HCT116 (cell line): ENCODE results near the gene FHOD1. TPM values are rescaled to one million over a fixed set of nuclear protein-coding genes. Genes with fewer than 3 reads are reported as not detected.

Source experiments
- ATAC-seq: fragments of 200-7000 bp; cut with Tn5 transposase; 2 replicates; pipeline ENCODE4 v1.9.1; 2020; ENCODE audit warnings: mild to moderate bottlenecking, moderate library complexity
- BruUV-seq: library from RNA; stranded (reverse); fragments of 400-500 nt; replicated peaks from 2 replicates; lab custom pipeline; 2021; lab: Mats Ljungman, UMichigan
- CTCF ChIA-PET: fragments of 300-600 bp; sonication (Branson Sonifier 250); formaldehyde crosslinking; loops from one replicate; lab custom pipeline; 2021; ENCODE audit warnings: antibody characterized with exemption; lab: Charles Lee
- POLR2A ChIA-PET: fragments of 300-600, 350-600 bp; sonication (Branson Sonifier 250); formaldehyde crosslinking; loops from one replicate; lab custom pipeline; 2021; ENCODE audit warnings: antibody characterized with exemption; lab: Charles Lee
- RAD21 ChIA-PET, 2 experiments: fragments of 300-600 bp; sonication (Branson Sonifier 250); formaldehyde crosslinking; loops; one replicate each; lab custom pipeline; 2023; ENCODE audit warnings: low total read pairs in 2 of 2; ENCODE audit not compliant: uncharacterized antibody in 2 of 2, unreplicated experiment in 2 of 2, low non-redundant PET in 1 of 2; lab: Charles Lee
- DNase-seq: peaks from one replicate; pipeline ENCODE4 v3.0.0-alpha.2; 2010; ENCODE audit warnings: low read depth, low spot score
- H2AFZ ChIP-seq: fragments of 200-600 bp; shearing (Covaris generic), sonication (generic); 2 replicates; pipeline ENCODE4 v1.6.1; 2017; ENCODE audit warnings: low read depth, mixed run types, mixed read lengths, antibody characterized with exemption, low read length; ENCODE audit not compliant: poor library complexity, severe bottlenecking
- H3K27ac ChIP-seq: 2 replicates; pipeline ENCODE4 v1.5.1; 2012; ENCODE audit warnings: low read depth, low read length
- H3K27me3 ChIP-seq: fragments of 200-600 bp; sonication (generic); 2 replicates; pipeline ENCODE4 v1.6.1; 2016; ENCODE audit warnings: mixed run types, low read length, mixed read lengths; ENCODE audit not compliant: insufficient read depth
- H3K36me3 ChIP-seq, 2 experiments: fragments of 200-500 bp in 1 of 2; fragments of 200-600 bp in 1 of 2; sonication (Bioruptor generic) in 1 of 2; sonication (generic) in 1 of 2; 2 replicates each; pipeline versions ENCODE4 v1.5.1 to v1.6.1; 2014 to 2016; ENCODE audit warnings: low read length in 2 of 2, inconsistent platforms in 1 of 2, mixed read lengths in 1 of 2, mixed run types in 1 of 2; ENCODE audit not compliant: insufficient read depth in 2 of 2, control insufficient read depth in 1 of 2
- H3K4me1 ChIP-seq, 2 experiments: fragments of 200-600 bp in 1 of 2; sonication (generic) in 1 of 2; 2 replicates each; pipeline versions ENCODE4 v1.5.1 to v1.6.1; 2012 to 2017; ENCODE audit warnings: low read length in 2 of 2, inconsistent platforms in 1 of 2, mild to moderate bottlenecking in 1 of 2, mixed read lengths in 1 of 2, mixed run types in 1 of 2, moderate library complexity in 1 of 2; ENCODE audit not compliant: insufficient read depth in 2 of 2, control insufficient read depth in 1 of 2
- H3K4me2 ChIP-seq: fragments of 200-600 bp; sonication (generic); 2 replicates; pipeline ENCODE4 v1.6.1; 2017; ENCODE audit warnings: mixed run types, low read length, mixed read lengths
- H3K4me3 ChIP-seq, 2 experiments: fragments of 200-600 bp in 1 of 2; sonication (generic) in 1 of 2; replicated peaks in 1 of 2; 2 replicates each; pipeline ENCODE4 v1.5.1; 2011 to 2016; ENCODE audit warnings: low read length in 2 of 2, control low read depth in 1 of 2, low read depth in 1 of 2, mild to moderate bottlenecking in 1 of 2, mixed read lengths in 1 of 2, mixed run types in 1 of 2
- H3K79me2 ChIP-seq: fragments of 200-600 bp; sonication (generic); 2 replicates; pipeline ENCODE4 v1.6.1; 2017; ENCODE audit warnings: mild to moderate bottlenecking, mixed run types, low read length, moderate library complexity, mixed read lengths; ENCODE audit not compliant: insufficient read depth
- H3K9ac ChIP-seq: fragments of 200-600 bp; sonication (generic); 2 replicates; pipeline ENCODE4 v1.6.1; 2016; ENCODE audit warnings: low read length, mixed read lengths
- H3K9me2 ChIP-seq: fragments of 200-600 bp; sonication (generic), shearing (Covaris generic); 2 replicates; pipeline ENCODE4 v1.6.1; 2017; ENCODE audit warnings: mixed run types, mild to moderate bottlenecking, moderate library complexity; ENCODE audit not compliant: insufficient read depth
- H3K9me3 ChIP-seq, 2 experiments: fragments of 200-500 bp in 1 of 2; fragments of 200-600 bp in 1 of 2; sonication (Bioruptor generic) in 1 of 2; sonication (generic) in 1 of 2; 2 replicates each; pipeline ENCODE4 v1.6.1; 2014 to 2017; ENCODE audit warnings: low read length in 2 of 2, mixed read lengths in 2 of 2, inconsistent platforms in 1 of 2, low read depth in 1 of 2, mild to moderate bottlenecking in 1 of 2, mixed run types in 1 of 2, moderate library complexity in 1 of 2; ENCODE audit not compliant: control insufficient read depth in 1 of 2, insufficient read depth in 1 of 2
- H4K20me1 ChIP-seq: fragments of 200-600 bp; sonication (generic), shearing (Covaris generic); 2 replicates; pipeline ENCODE4 v1.6.1; 2017; ENCODE audit warnings: mixed run types, mild to moderate bottlenecking, moderate library complexity; ENCODE audit not compliant: insufficient read depth
- ATF3 ChIP-seq: IDR thresholded peaks from 2 replicates; pipeline ENCODE4 v1.6.1; 2012
- CBX3 ChIP-seq: IDR thresholded peaks from 2 replicates; pipeline ENCODE4 v1.6.1; 2012; ENCODE audit warnings: low read depth
- CEBPB ChIP-seq: IDR thresholded peaks from 2 replicates; pipeline ENCODE4 v1.6.1; 2012; ENCODE audit warnings: low read depth
- CTCF ChIP-seq, 3 experiments: fragments of 200-600 bp in 1 of 3; sonication (generic) in 1 of 3; IDR thresholded peaks in 2 of 3; conservative IDR thresholded peaks in 1 of 3; 2 replicates each; pipeline ENCODE4 v1.5.1; 2012 to 2017; ENCODE audit warnings: low read depth in 2 of 3, low read length in 2 of 3, antibody characterized with exemption in 1 of 3, borderline replicate concordance in 1 of 3, control low read depth in 1 of 3, mild to moderate bottlenecking in 1 of 3, mixed read lengths in 1 of 3, mixed run types in 1 of 3, moderate library complexity in 1 of 3; ENCODE audit not compliant: insufficient read depth in 1 of 3
- EGR1 ChIP-seq: IDR thresholded peaks from 2 replicates; pipeline ENCODE4 v1.6.1; 2012; ENCODE audit warnings: low read depth
- ELF1 ChIP-seq: IDR thresholded peaks from 2 replicates; pipeline ENCODE4 v1.6.1; 2012; ENCODE audit warnings: low read depth, borderline replicate concordance
- EZH2phosphoT487 ChIP-seq: fragments of 200-600 bp; IDR thresholded peaks from 2 replicates; pipeline ENCODE4 v1.6.1; 2018; ENCODE audit warnings: antibody characterized with exemption, borderline replicate concordance
- FOSL1 ChIP-seq: IDR thresholded peaks from 2 replicates; pipeline ENCODE4 v1.6.1; 2012; ENCODE audit warnings: low read depth
- JUND ChIP-seq: IDR thresholded peaks from 2 replicates; pipeline ENCODE4 v1.6.1; 2012
- MAX ChIP-seq: IDR thresholded peaks from 2 replicates; pipeline ENCODE4 v1.6.1; 2012
- POLR2A ChIP-seq: IDR thresholded peaks from 2 replicates; pipeline ENCODE4 v1.7.0; 2011; ENCODE audit warnings: borderline replicate concordance; ENCODE audit not compliant: insufficient read depth, insufficient read length; ENCODE audit errors: extremely low read depth
- POLR2AphosphoS5 ChIP-seq: IDR thresholded peaks from 2 replicates; pipeline ENCODE4 v1.6.1; 2011; ENCODE audit warnings: mild to moderate bottlenecking, low read depth, low read length, moderate library complexity
- RAD21 ChIP-seq: IDR thresholded peaks from 2 replicates; pipeline ENCODE4 v1.6.1; 2012; ENCODE audit warnings: low read depth, mild to moderate bottlenecking
- SIN3A ChIP-seq: IDR thresholded peaks from 2 replicates; pipeline ENCODE4 v1.6.1; 2012; ENCODE audit warnings: low read depth
- SP1 ChIP-seq: IDR thresholded peaks from 2 replicates; pipeline ENCODE4 v1.6.1; 2012; ENCODE audit warnings: low read depth
- SRF ChIP-seq: IDR thresholded peaks from 2 replicates; pipeline ENCODE4 v1.6.1; 2012; ENCODE audit warnings: low read depth
- TCF7L2 ChIP-seq: IDR thresholded peaks from 2 replicates; pipeline ENCODE4 v1.7.0; 2011; ENCODE audit warnings: borderline replicate concordance, inconsistent platforms; ENCODE audit not compliant: insufficient read depth, insufficient read length; ENCODE audit errors: extremely low read depth
- YY1 ChIP-seq: IDR thresholded peaks from 2 replicates; pipeline ENCODE4 v1.6.1; 2011; ENCODE audit warnings: low read length, low read depth, moderate library complexity, mild to moderate bottlenecking; ENCODE audit not compliant: insufficient replicate concordance; ENCODE audit errors: extremely low read depth
- ZFX ChIP-seq: fragments of 450-650 bp; IDR thresholded peaks from 2 replicates; pipeline ENCODE4 v1.6.1; 2017
- ZNF274 ChIP-seq: fragments of 200-500 bp; sonication (Bioruptor generic); IDR thresholded peaks from 2 replicates; pipeline ENCODE4 v1.6.1; 2014; ENCODE audit warnings: mild to moderate bottlenecking, low read depth, low read length, inconsistent platforms
- intact Hi-C: fragments of 100-400 bp; cut with micrococcal nuclease; formaldehyde crosslinking; loops from 2 replicates; pipeline ENCODE4 v1.10.0; 2022
- total RNA-seq: library from RNA; stranded (reverse); gene quantifications from one replicate; pipeline ENCODE4 v1.2.1, GENCODE V29; 2021; ENCODE audit not compliant: unreplicated experiment

Gene FHOD1
- total RNA-seq, 1 experiment from 2014 or later = 69.2 TPM

DNA sequence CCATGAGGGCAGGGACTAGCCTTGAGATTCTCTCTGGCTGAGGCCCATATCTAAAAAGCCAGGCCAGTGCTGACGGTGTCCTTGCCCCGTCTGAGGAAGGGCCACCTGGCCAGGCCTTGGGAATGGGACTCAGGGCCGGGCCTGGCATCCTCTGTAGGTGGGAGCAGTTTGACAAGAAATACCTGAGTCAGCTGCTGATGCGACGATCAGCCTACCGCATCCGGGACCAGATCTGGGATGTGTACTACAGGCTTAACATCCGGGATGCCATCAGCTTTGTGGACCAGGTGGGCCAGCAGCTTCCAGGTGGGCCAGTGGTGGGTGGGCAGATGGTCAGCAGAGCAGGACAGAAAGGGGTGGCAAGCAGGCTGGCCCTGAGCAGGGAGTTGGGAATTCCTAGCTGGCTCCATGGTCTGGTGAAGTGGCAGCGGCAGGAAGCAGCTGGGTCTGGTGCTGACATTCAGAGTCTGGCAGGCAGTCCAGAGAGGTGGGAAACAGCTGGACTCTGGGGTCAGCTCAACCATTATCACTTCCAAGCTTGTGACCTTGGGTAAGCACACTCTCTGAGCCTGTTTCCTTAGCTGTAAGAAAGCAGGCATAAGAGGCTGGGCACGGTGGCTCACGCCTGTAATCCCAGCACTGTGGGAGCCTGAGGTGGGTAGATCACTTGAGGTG lies 11.0 kb upstream of the FHOD1 start (continued):
- TF ChIP-seq CTCF (IDR thresholded peaks at IDR 0.05 in 2 of 3, conservative IDR thresholded peaks at IDR 0.05 in 1 of 3; ENCODE audit: borderline replicate concordance in 1 of 3, insufficient read depth in 1 of 3, low read depth in 2 of 3, low read length in 2 of 3) (no peak), YY1 (no peak), TCF7L2 (no peak), SIN3A (no peak), MAX (no peak), EZH2phosphoT487 (no peak), SP1 (no peak), CBX3 (no peak), ZNF274 (no peak)
- TF ChIP-seq, all 23 proteins: peak for 0

GRCh38 chr16:67257486-67258160 lies 10.3 kb upstream of the FHOD1 start:
- Histone ChIP-seq H4K20me1 (no peaks in the 10 kb centered on the region), H3K9me3 (no peaks in the 10 kb centered on the region), H3K36me3 (no peaks in the 10 kb centered on the region; a peak in 1 of 4 replicates), H2AFZ (no peak overlapping the region), H3K4me2 (no peak overlapping the region), H3K4me3 (no peak overlapping the region), H3K9me2 (no peaks in the 10 kb centered on the region), H3K79me2 (no peaks in the 10 kb centered on the region), H3K4me1 (no peaks in the 10 kb centered on the region), H3K27ac (no peak overlapping the region), H3K27me3 (no peaks in the 10 kb centered on the region), H3K9ac (no peak overlapping the region)
- intact Hi-C loops = no loop called here
- no peak for ATAC-seq
- CTCF ChIA-PET = no interaction called here
- DNase-seq = no peak
- no TSS peak for BruUV-seq
- no peak for TF ChIP-seq ZNF274
- TF ChIP-seq RAD21 = no peak
- TF ChIP-seq EGR1 = no peak
- TF ChIP-seq EZH2phosphoT487 = no peak
- TF ChIP-seq SRF = no peak
- TF ChIP-seq ATF3 = no peak
- TF ChIP-seq ELF1 = no peak
- TF ChIP-seq SIN3A = no peak
- TF ChIP-seq CBX3 = no peak
- no peak for TF ChIP-seq FOSL1
- no peak for TF ChIP-seq TCF7L2
- TF ChIP-seq SP1 = no peak
- TF ChIP-seq ZFX = no peak
- no peak for TF ChIP-seq CEBPB
- no peak for TF ChIP-seq POLR2AphosphoS5
- TF ChIP-seq MAX = no peak
- TF ChIP-seq JUND = no peak
- no peak for TF ChIP-seq POLR2A
- POLR2A ChIA-PET = no interaction called here
- RAD21 ChIA-PET = no interaction called here
